Hepatocyte (in vitro differentiated cells): ENCODE results near the gene UBE2QL1. TPM values are rescaled to one million over a fixed set of nuclear protein-coding genes. Genes with fewer than 3 reads are reported as not detected.

Experiments used
- DNase-seq: peaks from one replicate; pipeline ENCODE4 v3.0.0-alpha.2; 2016; ENCODE audit warnings: low spot score
- H2AFZ ChIP-seq: fragments of 200-600 bp; sonication (generic); 2 replicates; pipeline ENCODE4 v1.6.0; 2016; ENCODE audit warnings: antibody characterized with exemption, mild to moderate bottlenecking
- H3K27ac ChIP-seq: fragments of 200-600 bp; sonication (generic); 2 replicates; pipeline ENCODE4 v1.5.1; 2016; ENCODE audit warnings: mild to moderate bottlenecking
- H3K27me3 ChIP-seq: fragments of 200-600 bp; sonication (generic); 2 replicates; pipeline ENCODE4 v1.6.1; 2016
- H3K36me3 ChIP-seq: fragments of 200-600 bp; sonication (generic); replicated peaks from 2 replicates; pipeline ENCODE4 v1.5.1; 2016; ENCODE audit warnings: low read depth; ENCODE audit not compliant: insufficient read depth
- H3K4me1 ChIP-seq: fragments of 200-600 bp; sonication (generic); 2 replicates; pipeline ENCODE4 v1.5.1; 2016; ENCODE audit warnings: mild to moderate bottlenecking, moderate library complexity; ENCODE audit not compliant: insufficient read depth
- H3K4me2 ChIP-seq: fragments of 200-600 bp; sonication (generic); 2 replicates; pipeline ENCODE4 v1.6.0; 2016
- H3K4me3 ChIP-seq: fragments of 200-600 bp; sonication (generic); 2 replicates; pipeline ENCODE4 v1.5.1; 2016; ENCODE audit warnings: mild to moderate bottlenecking
- H3K79me2 ChIP-seq: fragments of 200-600 bp; sonication (generic); 2 replicates; pipeline ENCODE4 v1.6.0; 2017; ENCODE audit warnings: mild to moderate bottlenecking
- H3K9me2 ChIP-seq: fragments of 200-600 bp; sonication (generic); replicated peaks from 2 replicates; pipeline ENCODE4 v1.6.0; 2017; ENCODE audit warnings: mild to moderate bottlenecking; ENCODE audit not compliant: insufficient read depth
- H3K9me3 ChIP-seq: fragments of 200-600 bp; sonication (generic); 2 replicates; pipeline ENCODE4 v1.5.1; 2016; ENCODE audit warnings: low read depth, mild to moderate bottlenecking
- H4K20me1 ChIP-seq: fragments of 200-600 bp; sonication (generic); 2 replicates; pipeline ENCODE4 v1.6.0; 2016; ENCODE audit warnings: mild to moderate bottlenecking; ENCODE audit not compliant: insufficient read depth, poor library complexity, severe bottlenecking
- EZH2 ChIP-seq: fragments of 200-600 bp; sonication (generic); IDR thresholded peaks from 2 replicates; pipeline ENCODE4 v1.6.1; 2016; ENCODE audit warnings: antibody characterized with exemption, mild to moderate bottlenecking, borderline replicate concordance
- EZH2phosphoT487 ChIP-seq: fragments of 200-600 bp; sonication (generic); IDR thresholded peaks from one replicate; pipeline ENCODE4 v1.6.1; 2018; ENCODE audit warnings: antibody characterized with exemption, mild to moderate bottlenecking, low read depth, moderate library complexity; ENCODE audit not compliant: unreplicated experiment, severe bottlenecking
- WGBS: methylation state at CpG from one replicate; pipeline ENCODE4 v1.1.6; 2016; ENCODE audit warnings: low lambda C conversion rate; ENCODE audit errors: missing lambda C conversion rate; 5-methylcytosine and 5-hydroxymethylcytosine counted together
- polyA plus RNA-seq: library from polyadenylated mRNA; unstranded; fragments of >200 nt; fragmentation: Nextera tagmentation; extraction: Ambion mirVana; gene quantifications from 2 replicates; pipeline ENCODE4 v1.2.1, GENCODE V29; 2016
- total RNA-seq: library from RNA; depleted of rRNA; stranded (reverse); fragments of >200 nt; gene quantifications from 2 replicates; pipeline ENCODE4 v1.2.3, GENCODE V29; 2014
- TF ChIP-seq, protein P1 (sequence below): fragments of 200-600 bp; sonication (generic); IDR thresholded peaks from 2 replicates; pipeline ENCODE4 v1.5.1; 2016; ENCODE audit warnings: antibody characterized with exemption, mild to moderate bottlenecking; ENCODE audit not compliant: poor library complexity

Gene UBE2QL1
- total and polyA plus RNA-seq, 2 experiments from 2014 or later: 0.17 TPM; not detected in 1

DNA sequence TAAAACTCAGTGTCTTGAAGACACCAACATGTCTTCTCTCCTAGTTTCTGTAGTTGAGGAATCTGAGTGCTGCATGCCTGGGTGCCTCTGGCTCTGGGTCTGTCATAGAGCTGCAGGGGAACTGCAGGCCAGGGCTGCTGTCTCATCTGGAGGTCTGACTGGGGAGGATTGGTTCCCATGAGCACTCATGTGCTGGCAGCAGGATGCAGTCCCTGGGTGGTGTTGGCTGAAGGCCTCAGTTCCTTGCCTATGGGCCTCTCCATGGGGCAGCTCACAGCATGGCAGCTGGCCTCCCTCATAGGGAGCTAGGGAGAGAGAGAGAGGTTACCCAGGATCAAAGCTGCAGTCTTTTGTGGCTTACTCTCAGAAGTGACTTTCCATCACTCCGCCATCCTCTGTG, 22.6 kb downstream of the UBE2QL1 start:
- Histone ChIP-seq H3K9me2 (no peaks in the 10 kb centered on the region), H3K79me2 (no peaks in the 10 kb centered on the region), H3K36me3 (no peaks in the 10 kb centered on the region), H4K20me1 (no peaks in the 10 kb centered on the region), H3K4me2 (no peak overlapping the region), H2AFZ (no peak overlapping the region), H3K27me3 (peaks cover 9% of the 10 kb centered on the region), H3K9me3 (no peaks in the 10 kb centered on the region), H3K27ac (no peak overlapping the region), H3K4me3 (no peak overlapping the region), H3K4me1 (no peaks in the 10 kb centered on the region)
- WGBS: 94% methylated on average over 1 of the region's 1 CpG
- TF ChIP-seq EZH2phosphoT487 (no peak), EZH2 (no peak)
- TF ChIP-seq, protein P1, sequence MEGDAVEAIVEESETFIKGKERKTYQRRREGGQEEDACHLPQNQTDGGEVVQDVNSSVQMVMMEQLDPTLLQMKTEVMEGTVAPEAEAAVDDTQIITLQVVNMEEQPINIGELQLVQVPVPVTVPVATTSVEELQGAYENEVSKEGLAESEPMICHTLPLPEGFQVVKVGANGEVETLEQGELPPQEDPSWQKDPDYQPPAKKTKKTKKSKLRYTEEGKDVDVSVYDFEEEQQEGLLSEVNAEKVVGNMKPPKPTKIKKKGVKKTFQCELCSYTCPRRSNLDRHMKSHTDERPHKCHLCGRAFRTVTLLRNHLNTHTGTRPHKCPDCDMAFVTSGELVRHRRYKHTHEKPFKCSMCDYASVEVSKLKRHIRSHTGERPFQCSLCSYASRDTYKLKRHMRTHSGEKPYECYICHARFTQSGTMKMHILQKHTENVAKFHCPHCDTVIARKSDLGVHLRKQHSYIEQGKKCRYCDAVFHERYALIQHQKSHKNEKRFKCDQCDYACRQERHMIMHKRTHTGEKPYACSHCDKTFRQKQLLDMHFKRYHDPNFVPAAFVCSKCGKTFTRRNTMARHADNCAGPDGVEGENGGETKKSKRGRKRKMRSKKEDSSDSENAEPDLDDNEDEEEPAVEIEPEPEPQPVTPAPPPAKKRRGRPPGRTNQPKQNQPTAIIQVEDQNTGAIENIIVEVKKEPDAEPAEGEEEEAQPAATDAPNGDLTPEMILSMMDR: no peak
- DNase-seq: no peak

DNA sequence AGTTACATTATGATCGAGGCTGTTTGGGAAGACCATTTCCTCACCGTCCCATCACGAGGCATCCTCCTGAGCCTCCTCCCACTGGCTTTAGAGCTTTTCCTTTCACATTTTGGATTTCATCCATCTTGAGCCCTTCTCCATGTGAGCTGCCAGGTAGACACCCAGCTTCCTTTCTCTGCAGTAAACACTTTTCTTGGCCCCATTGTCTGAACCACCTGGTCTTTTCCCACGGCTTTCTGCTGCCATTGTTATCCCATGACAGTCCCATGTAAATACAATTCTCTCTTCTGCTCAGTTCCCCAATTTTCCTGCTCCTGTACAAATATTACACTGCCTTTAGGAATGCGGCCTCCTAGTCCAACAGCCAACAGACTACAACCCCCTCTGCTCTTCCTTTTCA, 24.1 kb downstream of the UBE2QL1 start:
- H3K27me3 ChIP-seq: peaks cover 9% of the 10 kb centered on the region
- H3K4me1 ChIP-seq: no peaks in the 10 kb centered on the region
- 81% methylated on average over 5 of the region's 5 CpGs for WGBS
- no peak overlapping the region for H3K4me3 ChIP-seq
- DNase-seq: no peak
- H2AFZ ChIP-seq: no peak overlapping the region
- H3K27ac ChIP-seq: no peak overlapping the region
- H4K20me1 ChIP-seq: no peaks in the 10 kb centered on the region
- no peaks in the 10 kb centered on the region for H3K79me2 ChIP-seq
- no peaks in the 10 kb centered on the region for H3K9me2 ChIP-seq
- H3K9me3 ChIP-seq: no peaks in the 10 kb centered on the region
- TF ChIP-seq, protein P1: no peak
- TF ChIP-seq EZH2phosphoT487 (no peak), EZH2 (no peak)
- H3K36me3 ChIP-seq: no peaks in the 10 kb centered on the region
- no peak overlapping the region for H3K4me2 ChIP-seq

DNA sequence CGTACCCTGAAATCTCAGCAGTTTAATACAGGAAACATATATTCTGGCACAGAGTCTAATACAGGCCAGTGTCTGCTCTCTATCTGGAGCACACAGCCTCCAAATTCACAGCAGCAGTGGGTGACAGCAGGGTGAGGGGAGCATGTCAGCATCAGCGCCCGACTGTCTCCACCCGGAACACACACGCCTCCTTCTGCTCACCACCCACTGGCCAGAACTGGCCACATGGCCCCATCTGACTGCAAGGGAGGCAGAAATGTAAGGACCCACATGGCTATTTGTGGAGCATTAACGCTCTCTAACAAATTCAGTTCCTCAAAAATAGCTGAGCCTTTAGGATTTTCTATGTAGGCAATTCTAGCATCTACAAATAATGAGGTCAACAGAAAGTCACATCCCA, 24.6 kb downstream of the UBE2QL1 start:
- Histone ChIP-seq H3K4me1 (no peaks in the 10 kb centered on the region), H4K20me1 (no peaks in the 10 kb centered on the region), H3K36me3 (no peaks in the 10 kb centered on the region), H3K9me3 (no peaks in the 10 kb centered on the region), H2AFZ (no peak overlapping the region), H3K4me2 (no peak overlapping the region), H3K27me3 (peaks cover 8% of the 10 kb centered on the region), H3K9me2 (no peaks in the 10 kb centered on the region), H3K79me2 (no peaks in the 10 kb centered on the region), H3K4me3 (no peak overlapping the region), H3K27ac (no peak overlapping the region)
- no peak for DNase-seq
- no peak for TF ChIP-seq EZH2
- TF ChIP-seq EZH2phosphoT487: no peak
- TF ChIP-seq, protein P1: no peak
- WGBS: 83% methylated on average over 6 of the region's 6 CpGs
